Neural cell (in vitro differentiated cells): ENCODE results near the gene HEYL. TPM values are rescaled to one million over a fixed set of nuclear protein-coding genes. Genes with fewer than 3 reads are reported as not detected.

ENCODE experiments used
- H2AFZ ChIP-seq: fragments of 200-600, 300-800 bp; sonication (generic), shearing (Covaris generic); 2 replicates; pipeline ENCODE4 v1.6.0; 2014; ENCODE audit warnings: low read depth, mild to moderate bottlenecking, antibody characterized with exemption, low read length, moderate library complexity
- H3F3A ChIP-seq: fragments of 200-600 bp; shearing (Covaris generic); 2 replicates; pipeline ENCODE4 v1.6.1; 2016; ENCODE audit warnings: mild to moderate bottlenecking, moderate library complexity, mixed read lengths, antibody characterized with exemption, low read length; ENCODE audit not compliant: insufficient read depth, poor library complexity, severe bottlenecking
- H3K27ac ChIP-seq: fragments of 200-600, 300-800 bp; sonication (generic), shearing (Covaris generic); 2 replicates; pipeline ENCODE4 v1.5.1; 2014; ENCODE audit warnings: mild to moderate bottlenecking, low read length, moderate library complexity
- H3K27me3 ChIP-seq: fragments of 300-800, 200-600 bp; sonication (generic), shearing (Covaris generic); 2 replicates; pipeline ENCODE4 v1.6.0; 2014; ENCODE audit warnings: mild to moderate bottlenecking, low read depth, low read length, moderate library complexity; ENCODE audit not compliant: insufficient read depth
- H3K36me3 ChIP-seq: fragments of 300-800, 200-600 bp; sonication (generic), shearing (Covaris generic); 2 replicates; pipeline ENCODE4 v1.5.1; 2014; ENCODE audit warnings: mild to moderate bottlenecking, antibody characterized with exemption, low read length, moderate library complexity; ENCODE audit not compliant: insufficient read depth
- H3K4me2 ChIP-seq: fragments of 300-800, 200-600 bp; sonication (generic), shearing (Covaris generic); 2 replicates; pipeline ENCODE4 v1.6.0; 2014; ENCODE audit warnings: mild to moderate bottlenecking, low read length
- H3K4me3 ChIP-seq: fragments of 300-800, 200-600 bp; sonication (generic), shearing (Covaris generic); 2 replicates; pipeline ENCODE4 v1.5.1; 2014; ENCODE audit warnings: mild to moderate bottlenecking, low read length, moderate library complexity
- H3K79me2 ChIP-seq: fragments of 200-600 bp; shearing (Covaris generic); replicated peaks from 2 replicates; pipeline ENCODE4 v1.6.0; 2014; ENCODE audit warnings: mild to moderate bottlenecking, low read length, moderate library complexity; ENCODE audit not compliant: insufficient read depth
- H3K9ac ChIP-seq: fragments of 300-800, 200-600 bp; sonication (generic), shearing (Covaris generic); 2 replicates; pipeline ENCODE4 v1.6.1; 2016; ENCODE audit warnings: mild to moderate bottlenecking, low read length, mixed read lengths
- H3K9me2 ChIP-seq: fragments of 200-600 bp; shearing (Covaris generic); 2 replicates; pipeline ENCODE4 v1.6.1; 2016; ENCODE audit warnings: mild to moderate bottlenecking, low read length, mixed read lengths; ENCODE audit not compliant: insufficient read depth
- H3K9me3 ChIP-seq: fragments of 200-600, 300-800 bp; sonication (generic), shearing (Covaris generic); 2 replicates; pipeline ENCODE4 v1.6.1; 2016; ENCODE audit warnings: mild to moderate bottlenecking, mixed run types, low read length, moderate library complexity, mixed read lengths
- H4K20me1 ChIP-seq: fragments of 200-600 bp; shearing (Covaris generic); 2 replicates; pipeline ENCODE4 v1.6.1; 2016; ENCODE audit warnings: mild to moderate bottlenecking, mixed run types; ENCODE audit not compliant: insufficient read depth
- EP300 ChIP-seq: fragments of 450-650 bp; conservative IDR thresholded peaks from 2 replicates; pipeline ENCODE4 v1.6.1; 2014; ENCODE audit warnings: antibody characterized with exemption, mild to moderate bottlenecking, moderate library complexity; ENCODE audit not compliant: poor library complexity, severe bottlenecking
- EZH2 ChIP-seq: fragments of 200-600, 300-800 bp; shearing (Covaris generic), sonication (generic); IDR thresholded peaks from 2 replicates; pipeline ENCODE4 v1.6.1; 2014; ENCODE audit warnings: antibody characterized with exemption, low read length, borderline replicate concordance, mild to moderate bottlenecking; ENCODE audit not compliant: insufficient read depth, poor library complexity, severe bottlenecking
- MXI1 ChIP-seq: fragments of 450-650 bp; conservative IDR thresholded peaks from 2 replicates; pipeline ENCODE4 v1.6.1; 2014; ENCODE audit warnings: antibody characterized with exemption, mild to moderate bottlenecking; ENCODE audit not compliant: poor library complexity, severe bottlenecking
- POLR2AphosphoS5 ChIP-seq: IDR thresholded peaks from 2 replicates; pipeline ENCODE4 v1.6.1; 2012
- RAD21 ChIP-seq: fragments of 450-650 bp; conservative IDR thresholded peaks from 2 replicates; pipeline ENCODE4 v1.6.1; 2014; ENCODE audit warnings: antibody characterized with exemption, mild to moderate bottlenecking, moderate library complexity
- REST ChIP-seq: IDR thresholded peaks from 2 replicates; pipeline ENCODE4 v1.6.1; 2012; ENCODE audit warnings: borderline replicate concordance
- SMC3 ChIP-seq: fragments of 450-650 bp; conservative IDR thresholded peaks from 2 replicates; pipeline ENCODE4 v1.6.1; 2014; ENCODE audit warnings: antibody characterized with exemption, mild to moderate bottlenecking, moderate library complexity; ENCODE audit not compliant: poor library complexity
- TAF1 ChIP-seq: IDR thresholded peaks from 2 replicates; pipeline ENCODE4 v1.6.1; 2012; ENCODE audit warnings: low read depth
- polyA plus RNA-seq: library from polyadenylated mRNA; depleted of rRNA; stranded (reverse); fragments of >200 nt; gene quantifications from 2 replicates; pipeline ENCODE4 v1.2.3, GENCODE V29; 2014
- TF ChIP-seq, protein P1 (sequence below): fragments of 450-650 bp; IDR thresholded peaks from 2 replicates; pipeline ENCODE4 v1.5.1; 2014; ENCODE audit warnings: antibody characterized with exemption, mild to moderate bottlenecking, moderate library complexity; ENCODE audit not compliant: poor library complexity, severe bottlenecking

The HEYL gene
- polyA plus RNA-seq, 1 donor from 2014 or later, result not detected

GRCh38 chr1:39652105-39652504, 12.7 kb upstream of the HEYL start:
- H3K9ac ChIP-seq, result no peak overlapping the region
- TF ChIP-seq REST (no peak), POLR2AphosphoS5 (no peak), MXI1 (no peak), EP300 (no peak), TAF1 (no peak)
- no peak overlapping the region for H3K4me3 ChIP-seq
- no peaks in the 10 kb centered on the region for H3K9me2 ChIP-seq
- no peaks in the 10 kb centered on the region for H3K79me2 ChIP-seq
- H3K9me3 ChIP-seq, result no peaks in the 10 kb centered on the region
- no peak overlapping the region for H2AFZ ChIP-seq
- no peaks in the 10 kb centered on the region for H3K27me3 ChIP-seq
- no peak overlapping the region for H3K4me2 ChIP-seq
- H4K20me1 ChIP-seq, result no peaks in the 10 kb centered on the region
- H3F3A ChIP-seq, result no peaks in the 10 kb centered on the region
- no peaks in the 10 kb centered on the region for H3K36me3 ChIP-seq
- H3K27ac ChIP-seq, result no peak overlapping the region

DNA sequence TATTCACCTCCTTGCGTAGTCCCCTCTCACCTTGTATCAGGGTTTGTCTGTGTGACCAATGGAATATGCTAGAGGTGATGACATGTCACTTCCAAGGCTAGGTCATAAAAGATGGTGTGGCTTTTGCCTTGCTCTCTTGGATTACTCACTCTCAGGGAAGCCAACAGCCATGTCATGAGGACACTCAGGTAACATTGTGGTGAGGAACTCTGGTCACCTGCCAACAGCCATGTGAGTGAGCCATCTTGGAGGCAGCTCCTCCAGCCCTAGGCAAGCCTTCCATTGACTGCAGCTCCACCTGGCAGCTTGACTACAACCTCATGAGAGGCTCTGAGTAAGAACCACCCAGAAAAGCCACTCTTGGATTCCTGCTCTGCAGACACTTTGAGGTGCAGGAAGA, 11.0 kb upstream of the HEYL start:
- H3K4me3 ChIP-seq, result no peak overlapping the region
- no peaks in the 10 kb centered on the region for H3K9me2 ChIP-seq
- no peak overlapping the region for H2AFZ ChIP-seq
- H4K20me1 ChIP-seq, result no peaks in the 10 kb centered on the region
- no peak overlapping the region for H3K27ac ChIP-seq
- H3K9me3 ChIP-seq, result no peaks in the 10 kb centered on the region
- no peak overlapping the region for H3K9ac ChIP-seq
- H3F3A ChIP-seq, result no peaks in the 10 kb centered on the region
- no peaks in the 10 kb centered on the region for H3K79me2 ChIP-seq
- H3K4me2 ChIP-seq, result no peak overlapping the region
- no peaks in the 10 kb centered on the region for H3K27me3 ChIP-seq
- H3K36me3 ChIP-seq, result no peaks in the 10 kb centered on the region
- TF ChIP-seq, protein P1, sequence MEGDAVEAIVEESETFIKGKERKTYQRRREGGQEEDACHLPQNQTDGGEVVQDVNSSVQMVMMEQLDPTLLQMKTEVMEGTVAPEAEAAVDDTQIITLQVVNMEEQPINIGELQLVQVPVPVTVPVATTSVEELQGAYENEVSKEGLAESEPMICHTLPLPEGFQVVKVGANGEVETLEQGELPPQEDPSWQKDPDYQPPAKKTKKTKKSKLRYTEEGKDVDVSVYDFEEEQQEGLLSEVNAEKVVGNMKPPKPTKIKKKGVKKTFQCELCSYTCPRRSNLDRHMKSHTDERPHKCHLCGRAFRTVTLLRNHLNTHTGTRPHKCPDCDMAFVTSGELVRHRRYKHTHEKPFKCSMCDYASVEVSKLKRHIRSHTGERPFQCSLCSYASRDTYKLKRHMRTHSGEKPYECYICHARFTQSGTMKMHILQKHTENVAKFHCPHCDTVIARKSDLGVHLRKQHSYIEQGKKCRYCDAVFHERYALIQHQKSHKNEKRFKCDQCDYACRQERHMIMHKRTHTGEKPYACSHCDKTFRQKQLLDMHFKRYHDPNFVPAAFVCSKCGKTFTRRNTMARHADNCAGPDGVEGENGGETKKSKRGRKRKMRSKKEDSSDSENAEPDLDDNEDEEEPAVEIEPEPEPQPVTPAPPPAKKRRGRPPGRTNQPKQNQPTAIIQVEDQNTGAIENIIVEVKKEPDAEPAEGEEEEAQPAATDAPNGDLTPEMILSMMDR, result no peak
- TF ChIP-seq EZH2, result no peak

GRCh38 chr1:39649636-39650185, 10.3 kb upstream of the HEYL start:
- Histone ChIP-seq H3K4me2 (no peak overlapping the region), H2AFZ (no peak overlapping the region), H3K79me2 (no peaks in the 10 kb centered on the region), H3K4me3 (no peak overlapping the region), H3K27ac (no peak overlapping the region), H3K9me3 (no peaks in the 10 kb centered on the region), H3K36me3 (no peaks in the 10 kb centered on the region), H4K20me1 (no peaks in the 10 kb centered on the region), H3K9me2 (no peaks in the 10 kb centered on the region), H3K27me3 (no peaks in the 10 kb centered on the region), H3F3A (no peaks in the 10 kb centered on the region), H3K9ac (no peak overlapping the region)
- TF ChIP-seq RAD21 (no peak), EP300 (no peak), POLR2AphosphoS5 (no peak), SMC3 (no peak), TAF1 (no peak), REST (no peak), MXI1 (no peak), EZH2 (no peak)
- TF ChIP-seq, protein P1, result no peak
